ENCODE data around the gene GPR161.

The GPR161 gene

GRCh38 chr1:168087696-168088095 lies 49.0 kb downstream of the GPR161 start:
- Histone ChIP-seq H3K4me3 (ENCODE audit: low read length, poor library complexity, severe bottlenecking) (no peak overlapping the region), H3K9me3 (ENCODE audit: insufficient read depth, low read depth, low read length) (no peaks in the 10 kb centered on the region), H3K9ac (ENCODE audit: low read depth, low read length, poor library complexity, severe bottlenecking) (no peak overlapping the region), H3K4me2 (ENCODE audit: low read depth, low read length, poor library complexity, severe bottlenecking) (no peak overlapping the region), H2AFZ (ENCODE audit: low read length) (no peak overlapping the region), H4K20me1 (ENCODE audit: insufficient read depth, low read length, poor library complexity, severe bottlenecking) (no peaks in the 10 kb centered on the region), H3K79me2 (ENCODE audit: insufficient read depth, low read length) (no peaks in the 10 kb centered on the region), H3K27me3 (ENCODE audit: insufficient read depth, low read length, poor library complexity, severe bottlenecking) (no peaks in the 10 kb centered on the region), H3K36me3 (ENCODE audit: insufficient read depth, low read length) (no peaks in the 10 kb centered on the region), H3K9me2 (replicated peaks; ENCODE audit: low read depth, low read length) (no peaks in the 10 kb centered on the region), H3K4me1 (ENCODE audit: insufficient read depth, low read length, poor library complexity, severe bottlenecking) (peaks cover 17% of the 10 kb centered on the region), H3F3A (ENCODE audit: low read depth) (no peaks in the 10 kb centered on the region)
- no peak for TF ChIP-seq CTCF (conservative IDR thresholded peaks at IDR 0.05; ENCODE audit: low read length)
- TF ChIP-seq EZH2phosphoT487 (IDR thresholded peaks at IDR 0.05; ENCODE audit: borderline replicate concordance): no peak

GRCh38 chr1:168086438-168086837 lies 50.3 kb downstream of the GPR161 start:
- H3K27me3 ChIP-seq (ENCODE audit: insufficient read depth, low read length, poor library complexity, severe bottlenecking): no peaks in the 10 kb centered on the region
- no peaks in the 10 kb centered on the region for H4K20me1 ChIP-seq (ENCODE audit: insufficient read depth, low read length, poor library complexity, severe bottlenecking)
- no peak overlapping the region for H3K9ac ChIP-seq (ENCODE audit: low read depth, low read length, poor library complexity, severe bottlenecking)
- H3K9me2 ChIP-seq (replicated peaks; ENCODE audit: low read depth, low read length): no peaks in the 10 kb centered on the region
- no peak overlapping the region for H3K4me3 ChIP-seq (ENCODE audit: low read length, poor library complexity, severe bottlenecking)
- H3K36me3 ChIP-seq (ENCODE audit: insufficient read depth, low read length): no peaks in the 10 kb centered on the region
- H3K9me3 ChIP-seq (ENCODE audit: insufficient read depth, low read depth, low read length): no peaks in the 10 kb centered on the region
- H3K79me2 ChIP-seq (ENCODE audit: insufficient read depth, low read length): no peaks in the 10 kb centered on the region
- H2AFZ ChIP-seq (ENCODE audit: low read length): no peak overlapping the region
- H3K4me2 ChIP-seq (ENCODE audit: low read depth, low read length, poor library complexity, severe bottlenecking): no peak overlapping the region
- H3K4me1 ChIP-seq (ENCODE audit: insufficient read depth, low read length, poor library complexity, severe bottlenecking): peaks cover 21% of the 10 kb centered on the region
- peak; percentile 54 for TF ChIP-seq CTCF (conservative IDR thresholded peaks at IDR 0.05; ENCODE audit: low read length)
- no peak for TF ChIP-seq EZH2phosphoT487 (IDR thresholded peaks at IDR 0.05; ENCODE audit: borderline replicate concordance)
- H3F3A ChIP-seq (ENCODE audit: low read depth): no peaks in the 10 kb centered on the region

- no peaks in the 10 kb centered on the region for H3K9me2 ChIP-seq (replicated peaks; ENCODE audit: low read depth, low read length)
- H3K4me3 ChIP-seq (ENCODE audit: low read length, poor library complexity, severe bottlenecking): no peak overlapping the region
- H3F3A ChIP-seq (ENCODE audit: low read depth): no peaks in the 10 kb centered on the region
- no peaks in the 10 kb centered on the region for H4K20me1 ChIP-seq (ENCODE audit: insufficient read depth, low read length, poor library complexity, severe bottlenecking)
- no peak overlapping the region for H3K9ac ChIP-seq (ENCODE audit: low read depth, low read length, poor library complexity, severe bottlenecking)
- no peak for TF ChIP-seq CTCF (conservative IDR thresholded peaks at IDR 0.05; ENCODE audit: low read length)
- TF ChIP-seq EZH2phosphoT487 (IDR thresholded peaks at IDR 0.05; ENCODE audit: borderline replicate concordance): no peak
- no peaks in the 10 kb centered on the region for H3K36me3 ChIP-seq (ENCODE audit: insufficient read depth, low read length)
- no peaks in the 10 kb centered on the region for H3K79me2 ChIP-seq (ENCODE audit: insufficient read depth, low read length)
- peaks cover 21% of the 10 kb centered on the region for H3K4me1 ChIP-seq (ENCODE audit: insufficient read depth, low read length, poor library complexity, severe bottlenecking)
- no peak overlapping the region for H3K4me2 ChIP-seq (ENCODE audit: low read depth, low read length, poor library complexity, severe bottlenecking)
- no peak overlapping the region for H2AFZ ChIP-seq (ENCODE audit: low read length)
- no peaks in the 10 kb centered on the region for H3K27me3 ChIP-seq (ENCODE audit: insufficient read depth, low read length, poor library complexity, severe bottlenecking)
- no peaks in the 10 kb centered on the region for H3K9me3 ChIP-seq (ENCODE audit: insufficient read depth, low read depth, low read length)
Observed at GRCh38 chr1:168085401-168085872, 51.3 kb downstream of the GPR161 start.
